Thoracic aorta (tissue), 2 donors: Measurements from ENCODE around the gene COPZ1. TPM values are rescaled to one million over a fixed set of nuclear protein-coding genes. Genes with fewer than 3 reads are reported as not detected.

Experiments used
- ATAC-seq: fragments of 150-250 bp; one replicate; pipeline ENCODE4 v1.8.0; 2017; ENCODE audit warnings: low read depth; ENCODE audit not compliant: insufficient number of reproducible peaks, low FRiP score
- DNase-seq: peaks from one replicate; pipeline ENCODE4 v3.0.0-alpha.2; 2020; ENCODE audit warnings: low spot score
- H3K27ac ChIP-seq, 2 donors: fragments of 200-600 bp; sonication (generic); 1 replicate in 1 of 2; 2 replicates in 1 of 2; pipeline ENCODE4 v1.5.1; 2016; ENCODE audit warnings: mild to moderate bottlenecking in 2 of 2, moderate library complexity in 2 of 2
- H3K27me3 ChIP-seq: fragments of 200-600 bp; sonication (generic); replicated peaks from 2 replicates; pipeline ENCODE4 v1.6.0; 2016; ENCODE audit warnings: mild to moderate bottlenecking; ENCODE audit not compliant: insufficient read depth
- H3K36me3 ChIP-seq: fragments of 200-600 bp; sonication (generic); one replicate; pipeline ENCODE4 v1.5.1; 2016
- H3K4me1 ChIP-seq, 2 donors: fragments of 200-600 bp; sonication (generic); 1 replicate in 1 of 2; 2 replicates in 1 of 2; pipeline versions ENCODE4 v1.5.1 to v1.6.0; 2016; ENCODE audit warnings: low read depth in 2 of 2, mild to moderate bottlenecking in 1 of 2; ENCODE audit not compliant: control insufficient read depth in 1 of 2
- H3K4me3 ChIP-seq: fragments of 200-600 bp; sonication (generic); 2 replicates; pipeline ENCODE4 v1.5.1; 2016; ENCODE audit warnings: mild to moderate bottlenecking
- H3K9me3 ChIP-seq: fragments of 200-600 bp; sonication (generic); 2 replicates; pipeline ENCODE4 v1.5.1; 2016
- total RNA-seq, 2 donors: library from RNA; depleted of rRNA; stranded (reverse); fragments of >200 nt; gene quantifications; one replicate each; pipeline versions ENCODE4 v1.1.0 to v1.2.3, GENCODE V29; 2016
- TF ChIP-seq, protein P1 (sequence below): fragments of 200-600 bp; sonication (generic); IDR thresholded peaks from one replicate; pipeline ENCODE4 v1.5.1; 2019; ENCODE audit warnings: antibody characterized with exemption

The COPZ1 gene
- total RNA-seq, 2 donors from 2014 or later, result 38.7 to 59.4 TPM

DNA sequence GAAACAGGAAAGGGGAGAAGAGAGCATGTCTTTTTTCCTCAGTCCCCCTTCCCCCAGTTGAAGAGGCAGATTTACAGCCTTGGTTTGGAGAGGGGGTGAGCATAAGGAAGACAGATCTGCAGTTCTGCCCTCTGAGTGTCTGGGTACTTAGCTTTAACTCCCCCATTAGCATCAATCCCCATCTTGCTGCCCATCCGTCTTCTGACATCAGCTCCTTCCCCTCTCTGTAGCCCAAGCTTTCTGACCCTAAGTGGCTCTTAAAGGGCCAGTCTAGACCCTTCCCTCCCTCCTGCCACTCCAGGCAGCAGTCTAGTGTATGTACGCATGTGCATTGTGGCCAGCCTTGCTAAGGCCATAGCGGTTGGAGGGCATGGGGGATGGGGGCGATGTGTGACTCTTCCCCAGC is 32.0 kb downstream of the COPZ1 start:
- ATAC-seq (no peak), DNase-seq (no peak)
- Histone ChIP-seq H3K9me3 (no peaks in the 10 kb centered on the region), H3K4me3 (no peak overlapping the region), H3K27me3 (no peaks in the 10 kb centered on the region), H3K27ac (no peak overlapping the region), H3K36me3 (no peaks in the 10 kb centered on the region), H3K4me1 (peaks cover 8 to 25% of the 10 kb centered on the region in 2 donors)
- TF ChIP-seq, protein P1, sequence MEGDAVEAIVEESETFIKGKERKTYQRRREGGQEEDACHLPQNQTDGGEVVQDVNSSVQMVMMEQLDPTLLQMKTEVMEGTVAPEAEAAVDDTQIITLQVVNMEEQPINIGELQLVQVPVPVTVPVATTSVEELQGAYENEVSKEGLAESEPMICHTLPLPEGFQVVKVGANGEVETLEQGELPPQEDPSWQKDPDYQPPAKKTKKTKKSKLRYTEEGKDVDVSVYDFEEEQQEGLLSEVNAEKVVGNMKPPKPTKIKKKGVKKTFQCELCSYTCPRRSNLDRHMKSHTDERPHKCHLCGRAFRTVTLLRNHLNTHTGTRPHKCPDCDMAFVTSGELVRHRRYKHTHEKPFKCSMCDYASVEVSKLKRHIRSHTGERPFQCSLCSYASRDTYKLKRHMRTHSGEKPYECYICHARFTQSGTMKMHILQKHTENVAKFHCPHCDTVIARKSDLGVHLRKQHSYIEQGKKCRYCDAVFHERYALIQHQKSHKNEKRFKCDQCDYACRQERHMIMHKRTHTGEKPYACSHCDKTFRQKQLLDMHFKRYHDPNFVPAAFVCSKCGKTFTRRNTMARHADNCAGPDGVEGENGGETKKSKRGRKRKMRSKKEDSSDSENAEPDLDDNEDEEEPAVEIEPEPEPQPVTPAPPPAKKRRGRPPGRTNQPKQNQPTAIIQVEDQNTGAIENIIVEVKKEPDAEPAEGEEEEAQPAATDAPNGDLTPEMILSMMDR, result no peak

DNA sequence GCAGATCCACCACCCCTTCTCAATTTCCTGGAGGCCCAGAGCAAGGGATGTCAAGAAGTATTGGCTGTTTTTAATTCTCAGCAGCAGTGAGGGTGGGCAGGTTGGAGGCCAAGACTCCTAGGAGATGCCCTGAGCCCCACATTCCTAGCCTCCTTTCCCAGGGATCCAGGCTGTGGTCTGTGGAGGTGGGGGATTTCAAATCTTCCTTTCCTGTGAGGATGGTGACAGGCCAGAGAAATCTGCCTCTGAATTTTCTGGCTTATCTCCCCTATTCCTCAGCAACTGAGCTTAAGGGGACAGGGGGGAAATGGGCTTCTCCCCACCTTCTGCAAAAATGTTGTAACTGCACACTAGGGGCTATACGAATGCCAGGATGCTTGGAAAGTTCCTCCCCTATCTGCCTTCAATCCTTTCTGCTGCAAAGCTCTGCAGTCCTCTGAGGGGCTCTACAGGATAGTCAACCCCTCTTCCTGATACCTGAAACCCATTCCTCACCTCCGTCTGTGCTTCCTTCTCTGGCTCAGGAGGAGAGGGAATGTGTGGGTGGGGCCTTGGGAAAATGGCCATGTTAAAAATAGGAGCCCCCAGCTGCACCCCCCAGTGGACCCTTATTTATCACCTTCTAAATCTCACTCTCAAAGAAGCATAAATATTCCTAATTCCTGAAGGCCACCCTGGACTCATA is 32.7 kb downstream of the COPZ1 start:
- Histone ChIP-seq H3K27me3 (no peaks in the 10 kb centered on the region), H3K4me3 (peak overlapping the region; percentile 92), H3K9me3 (no peaks in the 10 kb centered on the region), H3K36me3 (no peaks in the 10 kb centered on the region), H3K4me1 (peaks cover 2 to 18% of the 10 kb centered on the region in 2 donors), H3K27ac (no peak overlapping the region)
- ATAC-seq (no peak), DNase-seq (no peak)
- TF ChIP-seq, protein P1, result no peak

DNA sequence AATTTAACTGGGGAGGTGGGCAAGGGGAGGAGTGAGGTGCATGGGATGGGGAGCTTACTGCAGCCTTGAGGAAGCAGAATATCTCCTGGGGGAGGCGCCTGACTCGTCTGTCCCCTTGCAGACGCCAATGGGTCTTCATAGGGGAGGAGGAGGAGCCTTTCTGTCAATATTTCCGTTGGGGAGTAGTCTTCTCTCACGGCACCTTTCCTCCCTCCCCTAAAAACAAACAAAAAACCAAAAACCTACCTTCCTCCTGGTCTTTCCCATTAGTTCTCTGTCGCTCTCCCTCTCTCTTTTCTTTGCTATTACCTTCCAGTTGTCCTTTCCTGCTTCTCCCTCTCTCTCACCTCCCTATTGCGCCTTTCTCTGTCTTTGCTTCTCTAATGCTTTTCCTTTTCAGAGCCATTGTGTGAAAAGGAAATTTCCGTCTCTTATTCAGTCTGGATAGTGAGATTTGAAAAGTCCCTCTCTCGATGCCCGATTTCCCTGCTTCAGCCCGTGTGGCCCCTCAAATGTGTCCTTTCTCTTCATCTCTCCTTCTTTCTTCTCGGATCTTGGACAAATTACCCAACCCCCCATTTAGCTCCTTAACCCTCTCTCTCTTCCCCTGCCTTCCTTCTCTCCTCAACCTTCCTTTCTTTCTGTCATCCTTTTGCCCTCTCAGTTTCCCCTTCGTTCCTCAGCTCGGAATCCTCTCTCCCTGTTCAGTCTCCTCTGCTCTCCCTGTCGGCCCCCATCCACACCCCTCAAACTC is 33.4 kb downstream of the COPZ1 start:
- TF ChIP-seq, protein P1, result no peak
- Histone ChIP-seq H3K4me3 (peak overlapping the region; percentile 92), H3K4me1 (peaks cover 0 to 11% of the 10 kb centered on the region in 2 donors), H3K27me3 (no peaks in the 10 kb centered on the region), H3K36me3 (no peaks in the 10 kb centered on the region), H3K27ac (peak overlapping the region; percentile 85 to 90), H3K9me3 (no peaks in the 10 kb centered on the region)
- ATAC-seq (no peak), DNase-seq (no peak)

DNA sequence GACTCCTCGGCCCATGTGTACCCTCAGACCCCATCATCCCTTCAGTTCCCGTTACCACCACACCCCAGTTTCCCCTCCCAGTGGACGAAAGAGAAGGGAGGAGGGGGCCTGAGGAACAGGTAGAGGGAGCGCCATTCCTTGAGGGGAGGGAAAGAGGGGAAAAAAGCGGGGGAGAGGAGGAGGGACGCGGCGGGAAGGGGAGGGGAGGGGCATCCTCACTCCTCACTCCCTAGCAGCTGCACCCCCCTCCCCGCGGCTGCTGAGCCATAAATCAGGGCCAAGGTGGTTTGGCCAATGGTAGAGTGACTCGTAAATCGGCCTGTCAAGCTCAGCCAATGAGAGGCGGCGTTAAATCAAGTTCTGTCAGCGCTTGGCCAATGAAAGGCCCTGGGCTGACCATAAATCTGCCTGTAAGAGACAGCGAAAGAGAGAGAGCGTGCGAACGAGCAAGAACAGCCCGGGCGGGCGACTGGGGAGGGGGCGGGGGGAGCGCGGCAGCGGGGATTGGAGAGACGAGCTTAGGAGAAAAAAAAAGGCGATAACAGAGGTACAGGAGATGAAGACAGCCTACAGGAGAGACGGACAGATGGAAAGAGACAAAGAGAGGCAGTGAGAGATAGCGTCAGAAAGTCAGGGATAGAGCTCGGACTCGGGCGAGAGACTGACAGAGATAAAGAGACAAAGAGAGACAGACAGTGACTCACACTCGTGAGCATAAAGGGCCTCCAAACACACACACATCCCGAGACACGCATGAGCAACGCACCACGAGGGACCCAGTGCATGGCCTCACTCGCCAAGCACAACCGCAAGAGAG is 34.2 kb downstream of the COPZ1 start:
- TF ChIP-seq, protein P1, result no peak
- H3K4me1 ChIP-seq, result peaks cover 0 to 8% of the 10 kb centered on the region in 2 donors
- H3K27ac ChIP-seq, result peak overlapping the region; percentile 85 to 90
- H3K4me3 ChIP-seq, result peak overlapping the region; percentile 92
- DNase-seq (peak; percentile 94), ATAC-seq (peak; percentile 98)
- H3K36me3 ChIP-seq, result no peaks in the 10 kb centered on the region
- H3K27me3 ChIP-seq, result no peaks in the 10 kb centered on the region
- no peaks in the 10 kb centered on the region for H3K9me3 ChIP-seq
